B cell (primary cell): ENCODE results near the gene LZTR1. TPM values are rescaled to one million over a fixed set of nuclear protein-coding genes. Genes with fewer than 3 reads are reported as not detected.

Experiments used
- ATAC-seq: fragments of 200-7000 bp; cut with Tn5 transposase; one replicate; pipeline ENCODE4 v1.10.0; 2021; ENCODE audit warnings: low read depth, mild to moderate bottlenecking, moderate number of reproducible peaks, moderate library complexity
- CTCF ChIA-PET: fragments of 350-600 bp; sonication (Branson Sonifier 250); formaldehyde crosslinking; loops from one replicate; lab custom pipeline; 2021; ENCODE audit warnings: antibody characterized with exemption, inconsistent platforms; lab: Charles Lee
- POLR2A ChIA-PET: fragments of 350-600 bp; sonication (Branson Sonifier 250); formaldehyde crosslinking; loops from one replicate; lab custom pipeline; 2021; ENCODE audit warnings: antibody characterized with exemption; lab: Charles Lee
- DNase-seq: peaks from one replicate; pipeline ENCODE4 v3.0.0; 2013
- H2AFZ ChIP-seq: 2 replicates; pipeline ENCODE4 v1.6.1; 2012; ENCODE audit warnings: mild to moderate bottlenecking, low read depth, low read length; ENCODE audit not compliant: insufficient read depth, poor library complexity, severe bottlenecking
- H3K27ac ChIP-seq, 2 donors: 1 replicate in 1 of 2; 2 replicates in 1 of 2; pipeline ENCODE4 v1.5.1; 2012 to 2013; ENCODE audit warnings: low read length in 2 of 2, mild to moderate bottlenecking in 2 of 2, moderate library complexity in 1 of 2
- H3K27me3 ChIP-seq, 4 experiments: fragments of 200-600 bp in 1 of 4; sonication (generic) in 1 of 4; replicated peaks in 1 of 4; 1 replicate in 2 of 4; 2 replicates in 2 of 4; pipeline versions ENCODE4 v1.6.1 to v1.7.0; 2013 to 2016; ENCODE audit warnings: low read length in 3 of 4, mild to moderate bottlenecking in 2 of 4, mixed read lengths in 1 of 4, moderate library complexity in 1 of 4; ENCODE audit not compliant: insufficient read depth in 4 of 4, control insufficient read depth in 3 of 4; ENCODE audit errors: control extremely low read depth in 1 of 4
- H3K36me3 ChIP-seq, 2 experiments: replicated peaks in 1 of 2; 1 replicate in 1 of 2; 2 replicates in 1 of 2; pipeline versions ENCODE4 v1.6.1 to v1.7.1; 2013; ENCODE audit warnings: low read length in 1 of 2; ENCODE audit not compliant: insufficient read depth in 2 of 2, control insufficient read depth in 1 of 2; ENCODE audit errors: control extremely low read depth in 1 of 2, extremely low read depth in 1 of 2
- H3K4me1 ChIP-seq, 2 donors: fragments of 200-600 bp in 1 of 2; sonication (generic) in 1 of 2; 1 replicate in 1 of 2; 2 replicates in 1 of 2; pipeline versions ENCODE4 v1.5.1 to v1.6.1; 2013 to 2017; ENCODE audit warnings: low read length in 2 of 2; ENCODE audit not compliant: control insufficient read depth in 2 of 2, insufficient read depth in 2 of 2
- H3K4me2 ChIP-seq: replicated peaks from 2 replicates; pipeline ENCODE3; 2012; ENCODE audit warnings: mild to moderate bottlenecking, low read depth, low read length; ENCODE audit not compliant: poor library complexity, severe bottlenecking
- H3K4me3 ChIP-seq, 5 experiments: fragments of 200-600 bp in 1 of 5; sonication (generic) in 1 of 5; 1 replicate in 3 of 5; 2 replicates in 2 of 5; pipeline versions ENCODE4 v1.5.1 to v1.7.0; 2011 to 2016; ENCODE audit warnings: low read length in 4 of 5, mild to moderate bottlenecking in 4 of 5, low read depth in 2 of 5, control low read depth in 1 of 5, moderate library complexity in 1 of 5; ENCODE audit not compliant: insufficient read depth in 1 of 5; ENCODE audit errors: control extremely low read depth in 1 of 5, extremely low read depth in 1 of 5
- H3K79me2 ChIP-seq: fragments of 200-600 bp; sonication (generic); one replicate; pipeline ENCODE4 v1.6.0; 2016; ENCODE audit warnings: low read length; ENCODE audit not compliant: control insufficient read depth, insufficient read depth
- H3K9ac ChIP-seq: fragments of 200-600 bp; sonication (generic); 2 replicates; pipeline ENCODE4 v1.6.1; 2017; ENCODE audit warnings: mild to moderate bottlenecking, low read length, moderate library complexity
- H3K9me3 ChIP-seq, 3 donors: one replicate each; pipeline versions ENCODE4 v1.6.1 to v1.7.1; 2013; ENCODE audit warnings: low read length in 2 of 3; ENCODE audit not compliant: control insufficient read depth in 2 of 3, insufficient read depth in 1 of 3; ENCODE audit errors: control extremely low read depth in 1 of 3
- H4K20me1 ChIP-seq: 2 replicates; pipeline ENCODE4 v1.6.0; 2012; ENCODE audit warnings: mild to moderate bottlenecking, low read length; ENCODE audit not compliant: insufficient read depth, control insufficient read depth, poor library complexity, severe bottlenecking
- H3K27ac Mint-ChIP-seq: one replicate; pipeline ENCODE4 v1.8.0; 2021; ENCODE audit warnings: mixed read lengths
- H3K27me3 Mint-ChIP-seq: one replicate; pipeline ENCODE4 v1.8.0; 2021; ENCODE audit warnings: mixed read lengths
- H3K4me1 Mint-ChIP-seq: one replicate; pipeline ENCODE4 v1.8.0; 2021; ENCODE audit warnings: mixed read lengths
- H3K4me3 Mint-ChIP-seq: one replicate; pipeline ENCODE4 v1.8.0; 2021; ENCODE audit warnings: mixed read lengths
- H3K9me3 Mint-ChIP-seq: one replicate; pipeline ENCODE4 v1.8.0; 2022; ENCODE audit warnings: mixed read lengths; ENCODE audit not compliant: insufficient read depth
- EZH2 ChIP-seq: IDR thresholded peaks from 2 replicates; pipeline ENCODE4 v1.6.1; 2012; ENCODE audit warnings: borderline replicate concordance, low read depth, mild to moderate bottlenecking, moderate library complexity, low read length; ENCODE audit not compliant: insufficient read depth, poor library complexity, severe bottlenecking
- WGBS: methylation state at CpG from one replicate; pipeline ENCODE4 v1.1.5; 2013; ENCODE audit warnings: missing lambda C conversion rate; ENCODE audit not compliant: insufficient coverage; 5-methylcytosine and 5-hydroxymethylcytosine counted together
- intact Hi-C: fragments of 100-400 bp; cut with micrococcal nuclease; formaldehyde crosslinking; loops from one replicate; pipeline ENCODE4 v1.10.0; 2022
- polyA plus RNA-seq: library from polyadenylated mRNA; depleted of rRNA; stranded (reverse); fragments of >200 nt; gene quantifications from 2 replicates; pipeline ENCODE4 v1.2.3, GENCODE V29; 2012
- total RNA-seq, 2 donors: library from RNA; stranded (reverse); fragments of 120-200 nt in 1 of 2; gene quantifications; 1 replicate in 1 of 2; 2 replicates in 1 of 2; pipeline versions ENCODE4 v1.2.3 to v1.2.4, GENCODE V29; 2013 to 2022
- TF ChIP-seq, protein P1 (sequence below): fragments of 200-600 bp; IDR thresholded peaks from one replicate; pipeline ENCODE4 v1.8.0; 2022; ENCODE audit warnings: antibody characterized with exemption, mild to moderate bottlenecking

The LZTR1 gene
- total and polyA plus RNA-seq, 2 donors (not counting 1 experiment from before 2014, with no cell fraction given), result 75.7 to 94.8 TPM

GRCh38 chr22:20985720-20986119 lies 3.6 kb downstream of the LZTR1 start:
- H3K4me1 Mint-ChIP-seq, result peaks cover 23% of the 10 kb centered on the region
- no peak overlapping the region for H3K9ac ChIP-seq
- no peak overlapping the region for H3K27ac Mint-ChIP-seq
- H3K4me3 ChIP-seq, result no peak overlapping the region
- no peak overlapping the region for H3K4me2 ChIP-seq
- 93% methylated on average over 6 of the region's 7 CpGs for WGBS
- no peak for TF ChIP-seq EZH2
- TF ChIP-seq, protein P1, sequence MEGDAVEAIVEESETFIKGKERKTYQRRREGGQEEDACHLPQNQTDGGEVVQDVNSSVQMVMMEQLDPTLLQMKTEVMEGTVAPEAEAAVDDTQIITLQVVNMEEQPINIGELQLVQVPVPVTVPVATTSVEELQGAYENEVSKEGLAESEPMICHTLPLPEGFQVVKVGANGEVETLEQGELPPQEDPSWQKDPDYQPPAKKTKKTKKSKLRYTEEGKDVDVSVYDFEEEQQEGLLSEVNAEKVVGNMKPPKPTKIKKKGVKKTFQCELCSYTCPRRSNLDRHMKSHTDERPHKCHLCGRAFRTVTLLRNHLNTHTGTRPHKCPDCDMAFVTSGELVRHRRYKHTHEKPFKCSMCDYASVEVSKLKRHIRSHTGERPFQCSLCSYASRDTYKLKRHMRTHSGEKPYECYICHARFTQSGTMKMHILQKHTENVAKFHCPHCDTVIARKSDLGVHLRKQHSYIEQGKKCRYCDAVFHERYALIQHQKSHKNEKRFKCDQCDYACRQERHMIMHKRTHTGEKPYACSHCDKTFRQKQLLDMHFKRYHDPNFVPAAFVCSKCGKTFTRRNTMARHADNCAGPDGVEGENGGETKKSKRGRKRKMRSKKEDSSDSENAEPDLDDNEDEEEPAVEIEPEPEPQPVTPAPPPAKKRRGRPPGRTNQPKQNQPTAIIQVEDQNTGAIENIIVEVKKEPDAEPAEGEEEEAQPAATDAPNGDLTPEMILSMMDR, result no peak
- DNase-seq (no peak), ATAC-seq (no peak)
- no peaks in the 10 kb centered on the region for H3K27me3 Mint-ChIP-seq
- no peaks in the 10 kb centered on the region for H3K9me3 ChIP-seq
- no peaks in the 10 kb centered on the region for H3K27me3 ChIP-seq
- intact Hi-C loops, result loop anchor here (10.0 kb wide), 1 partner anchor 59 kb away; the partner anchor contains the start of gene LRRC74B
- peaks cover 15 to 18% of the 10 kb centered on the region in 2 donors for H3K4me1 ChIP-seq
- H2AFZ ChIP-seq, result no peak overlapping the region
- no peak overlapping the region for H3K4me3 Mint-ChIP-seq
- peaks cover 13% of the 10 kb centered on the region for H3K79me2 ChIP-seq
- no peaks in the 10 kb centered on the region for H4K20me1 ChIP-seq
- ChIA-PET POLR2A (no interaction called here), CTCF (no interaction called here)
- H3K27ac ChIP-seq, result no peak overlapping the region
- H3K36me3 ChIP-seq, result peaks cover 0 to 9% of the 10 kb centered on the region in 2 experiments
- no peaks in the 10 kb centered on the region for H3K9me3 Mint-ChIP-seq

- Histone ChIP-seq H2AFZ (no peak overlapping the region), H4K20me1 (no peaks in the 10 kb centered on the region), H3K9me3 (no peaks in the 10 kb centered on the region), H3K27me3 (no peaks in the 10 kb centered on the region), H3K79me2 (peaks cover 10% of the 10 kb centered on the region), H3K4me1 (peaks cover 9 to 12% of the 10 kb centered on the region in 2 donors), H3K9ac (no peak overlapping the region), H3K36me3 (peaks cover 0 to 9% of the 10 kb centered on the region in 2 experiments), H3K4me3 (no peak overlapping the region), H3K4me2 (no peak overlapping the region), H3K27ac (no peak overlapping the region)
- CTCF ChIA-PET, result interaction anchor here (1.2 kb wide), 1 partner anchor 32 kb away, joined by 3 read pairs; no protein-coding TSS in a partner anchor
- DNase-seq (no peak), ATAC-seq (no peak)
- Mint-ChIP-seq H3K27ac (no peak overlapping the region), H3K4me1 (peaks cover 16% of the 10 kb centered on the region), H3K4me3 (no peak overlapping the region), H3K9me3 (no peaks in the 10 kb centered on the region), H3K27me3 (no peaks in the 10 kb centered on the region)
- intact Hi-C loops, result loop anchor here (10.0 kb wide), 1 partner anchor 58 kb away; the partner anchor contains the start of gene LRRC74B
- POLR2A ChIA-PET, result no interaction called here
- 89% methylated on average over 1 of the region's 1 CpG for WGBS
- TF ChIP-seq, protein P1, result no peak
Observed at GRCh38 chr22:20986365-20986764, 4.3 kb downstream of the LZTR1 start.
